DND-41 (cell line): ENCODE data around the gene ZC3H11A.

Experiments used
- CTCF ChIP-seq: IDR thresholded peaks from 2 replicates; pipeline ENCODE4 v1.5.1; 2012; ENCODE audit warnings: borderline replicate concordance, low read length, moderate library complexity, mild to moderate bottlenecking; ENCODE audit not compliant: poor library complexity, severe bottlenecking; ENCODE audit errors: extremely low read depth
- EZH2 ChIP-seq: IDR thresholded peaks from 3 replicates; pipeline ENCODE4 v1.6.1; 2012; ENCODE audit warnings: borderline replicate concordance, low read depth, mild to moderate bottlenecking, moderate library complexity, low read length, inconsistent platforms; ENCODE audit not compliant: severe bottlenecking

DNA sequence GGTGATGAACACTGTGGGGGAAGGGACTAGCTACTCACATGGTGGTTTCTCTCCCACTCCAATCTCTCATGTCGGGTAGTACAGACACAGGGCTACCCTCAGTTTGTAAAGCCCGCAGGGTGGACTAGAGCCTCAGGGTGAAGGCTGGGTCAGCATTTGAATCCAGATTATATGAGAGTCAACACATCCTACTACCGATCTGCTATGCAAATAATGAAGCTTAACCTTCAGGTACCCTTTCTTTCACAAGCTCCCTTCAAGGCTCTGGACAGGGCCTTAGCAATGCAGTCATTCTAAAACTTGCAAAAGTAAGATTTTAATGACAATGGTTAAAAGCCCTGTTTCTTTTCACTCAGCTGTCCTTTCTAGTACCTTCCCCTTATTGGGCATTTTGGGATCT lies 5.5 kb upstream of the ZC3H11A start:
- TF ChIP-seq CTCF (no peak), EZH2 (no peak)
